Stimulated activated CD8-positive, alpha-beta memory T cell treated with anti-CD3 and anti-CD28 coated beads, Interleukin-2, amount 100 ng/mL, for 48 hours (primary cell): Measurements from ENCODE around the gene USP47.

Source experiments
- DNase-seq, 2 donors: peaks; one replicate each; pipeline ENCODE4 v3.0.0-alpha.2; 2020; ENCODE audit warnings: low read depth in 2 of 2

The USP47 gene

DNA sequence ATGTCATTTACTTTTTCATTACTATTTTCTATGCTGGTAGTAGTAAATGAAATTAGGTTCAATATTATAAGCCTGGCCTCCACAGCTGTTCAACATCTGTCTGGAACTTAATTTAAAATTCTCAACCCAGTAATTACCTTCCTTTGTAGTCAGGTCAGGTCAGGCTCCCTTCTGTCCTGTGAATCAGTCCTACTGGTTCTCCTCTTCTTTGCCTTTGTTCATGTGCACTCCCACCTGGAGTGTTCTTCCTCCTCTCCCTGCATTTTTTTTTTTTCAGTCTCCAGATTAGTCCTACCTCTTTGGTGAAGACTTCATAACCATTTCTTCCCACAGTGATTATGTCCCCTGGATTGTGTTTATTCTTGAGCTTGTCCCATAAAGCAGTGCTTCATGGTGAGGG lies 98.8 kb downstream of the USP47 start:
- DNase-seq = no peak

DNA sequence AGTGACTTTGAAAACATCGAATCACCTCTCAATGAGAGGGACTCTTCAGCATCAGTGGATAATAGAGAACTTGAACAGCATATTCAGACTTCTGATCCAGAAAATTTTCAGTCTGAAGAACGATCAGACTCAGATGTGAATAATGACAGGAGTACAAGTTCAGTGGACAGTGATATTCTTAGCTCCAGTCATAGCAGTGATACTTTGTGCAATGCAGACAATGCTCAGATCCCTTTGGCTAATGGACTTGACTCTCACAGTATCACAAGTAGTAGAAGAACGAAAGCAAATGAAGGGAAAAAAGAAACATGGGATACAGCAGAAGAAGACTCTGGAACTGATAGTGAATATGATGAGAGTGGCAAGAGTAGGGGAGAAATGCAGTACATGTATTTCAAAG lies 100.9 kb downstream of the USP47 start:
- DNase-seq = no peak

DNA sequence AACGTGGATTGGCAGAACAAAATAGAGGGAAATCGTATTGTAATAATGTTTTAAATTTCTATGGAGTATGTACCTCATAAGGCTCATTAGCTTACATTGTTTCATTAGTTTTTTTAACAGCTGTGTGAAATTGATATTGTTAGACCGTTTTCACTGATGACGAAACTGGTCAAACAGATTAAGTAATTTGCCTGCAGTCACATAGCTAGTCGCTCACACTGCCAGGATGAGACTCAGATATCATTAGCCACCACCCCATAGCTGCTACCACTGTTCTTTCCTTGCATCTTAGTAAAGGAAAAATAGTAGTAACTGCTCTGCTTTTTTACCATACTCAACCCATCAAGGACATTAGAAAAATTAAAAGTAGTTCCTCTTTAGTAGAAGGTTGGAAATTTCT lies 102.7 kb downstream of the USP47 start:
- no peak for DNase-seq

DNA sequence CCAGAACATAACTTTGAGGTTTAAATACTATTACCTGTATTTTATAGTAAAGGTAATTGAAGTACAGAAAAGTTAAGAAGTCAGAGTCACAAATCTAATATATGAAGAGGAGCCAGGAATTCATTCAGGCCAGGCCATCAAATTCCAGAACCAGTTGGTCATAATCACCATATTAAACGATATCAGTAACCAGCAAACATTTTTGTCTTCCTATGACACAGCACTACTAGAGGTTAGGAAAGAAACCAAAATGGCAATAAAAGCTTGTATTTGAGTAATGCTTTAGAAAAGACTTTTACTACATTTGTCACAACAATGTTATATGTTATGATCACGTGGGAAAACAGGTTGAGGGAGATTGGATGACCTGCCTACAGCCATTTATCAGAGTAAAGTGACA lies 104.4 kb downstream of the USP47 start:
- DNase-seq = no peak

DNA sequence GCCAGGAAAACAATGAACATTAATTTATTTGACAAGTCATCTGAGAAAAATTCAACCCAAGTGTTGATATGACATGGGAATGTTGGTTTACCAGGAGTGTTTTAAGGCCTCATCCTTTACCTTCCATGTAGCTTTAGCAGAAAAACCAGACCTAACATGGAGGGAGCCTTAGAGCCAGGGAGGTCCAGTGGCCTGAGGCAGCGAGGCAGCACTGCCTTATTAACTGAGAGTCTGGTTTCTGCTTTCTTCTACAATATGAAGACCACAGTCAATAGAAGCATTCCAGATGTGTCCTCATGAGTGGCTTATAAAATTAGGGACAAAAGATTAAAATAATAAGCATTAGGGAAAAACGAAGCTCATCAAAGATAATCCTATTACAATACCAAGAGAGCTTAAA lies 105.1 kb downstream of the USP47 start:
- DNase-seq = no peak

DNA sequence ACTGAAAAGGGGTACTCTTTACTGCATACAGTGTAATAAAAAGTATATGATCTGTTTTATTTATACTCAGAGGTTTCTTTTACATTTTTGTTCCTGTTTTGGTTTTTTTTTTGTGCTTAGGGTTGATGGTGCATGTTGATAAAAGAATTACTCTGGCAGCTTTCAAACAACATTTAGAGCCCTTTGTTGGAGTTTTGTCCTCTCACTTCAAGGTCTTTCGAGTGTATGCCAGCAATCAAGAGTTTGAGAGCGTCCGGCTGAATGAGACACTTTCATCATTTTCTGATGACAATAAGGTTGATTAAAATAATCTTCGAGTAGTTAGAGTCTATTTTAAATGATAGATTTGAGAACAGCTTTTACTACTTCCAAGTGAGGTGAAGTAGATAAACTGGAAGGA lies 106.1 kb downstream of the USP47 start:
- DNase-seq = no peak

DNA sequence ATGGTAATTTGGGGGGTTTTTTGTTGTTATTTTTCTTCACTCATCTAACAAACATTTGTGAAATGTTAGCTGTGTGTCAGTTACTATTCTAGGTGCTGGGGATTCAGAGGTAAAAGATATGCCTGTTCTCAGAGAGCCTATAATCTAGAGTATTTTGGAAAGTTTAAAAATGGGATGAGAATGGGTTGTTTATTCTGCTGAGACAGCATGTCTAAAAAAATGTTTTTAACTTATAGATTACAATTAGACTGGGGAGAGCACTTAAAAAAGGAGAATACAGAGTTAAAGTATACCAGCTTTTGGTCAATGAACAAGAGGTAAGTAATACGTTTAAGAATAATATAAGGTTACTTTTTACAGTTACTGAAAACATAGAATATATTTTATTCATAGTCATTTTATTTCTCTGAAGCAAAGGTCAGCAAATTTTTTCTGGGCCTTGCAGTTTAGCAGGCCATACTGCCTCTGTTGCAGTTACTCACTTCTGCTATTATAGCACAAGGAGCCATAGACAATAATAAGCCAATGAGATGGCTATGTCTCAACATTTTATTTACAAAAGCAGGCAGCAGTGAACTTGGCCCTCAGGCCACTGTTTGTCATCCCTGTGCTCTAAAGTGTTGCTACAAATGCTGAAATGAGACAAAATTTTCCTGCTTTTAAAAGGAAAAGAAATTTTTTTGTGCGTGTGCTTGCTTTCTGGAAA lies 106.6 kb downstream of the USP47 start:
- DNase-seq = no peak

DNA sequence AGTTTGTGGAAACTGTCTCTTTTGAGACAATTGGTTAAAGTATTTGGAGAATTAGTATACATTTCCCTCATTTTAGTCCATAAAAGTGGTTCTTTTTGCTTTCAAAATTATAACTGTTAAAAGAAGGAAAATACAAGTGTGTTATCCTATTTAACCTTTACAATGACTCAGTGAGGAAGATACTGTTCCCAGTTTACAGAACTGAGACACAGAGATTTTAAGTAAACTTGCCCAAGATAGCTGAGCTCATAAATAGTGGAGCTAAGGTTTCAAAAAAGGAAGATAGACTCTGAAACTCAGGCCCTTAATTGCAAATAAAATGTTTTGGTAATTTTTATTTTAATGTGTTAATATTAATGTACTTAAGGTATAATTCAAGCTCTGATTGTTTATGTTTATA lies 107.7 kb downstream of the USP47 start:
- DNase-seq = no peak

DNA sequence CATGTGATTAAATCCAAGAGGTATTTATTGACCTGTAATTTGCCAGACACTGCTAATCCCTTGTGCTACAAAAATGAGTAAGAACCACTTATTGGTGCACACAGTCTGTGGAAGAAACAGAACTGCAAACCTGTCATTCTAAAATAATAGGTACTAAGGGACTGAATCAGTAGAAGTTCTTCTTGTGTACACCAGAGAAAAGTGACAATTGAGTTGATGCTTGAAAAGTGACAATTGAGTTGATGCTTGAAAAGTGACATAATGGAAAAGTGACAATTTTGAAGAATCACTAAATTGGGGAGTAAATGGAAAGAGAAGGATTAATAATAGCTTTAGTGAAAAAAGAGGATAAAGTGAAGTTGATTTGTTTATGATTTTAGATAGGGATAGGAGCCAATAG lies 110.3 kb downstream of the USP47 start:
- DNase-seq = no peak

DNA sequence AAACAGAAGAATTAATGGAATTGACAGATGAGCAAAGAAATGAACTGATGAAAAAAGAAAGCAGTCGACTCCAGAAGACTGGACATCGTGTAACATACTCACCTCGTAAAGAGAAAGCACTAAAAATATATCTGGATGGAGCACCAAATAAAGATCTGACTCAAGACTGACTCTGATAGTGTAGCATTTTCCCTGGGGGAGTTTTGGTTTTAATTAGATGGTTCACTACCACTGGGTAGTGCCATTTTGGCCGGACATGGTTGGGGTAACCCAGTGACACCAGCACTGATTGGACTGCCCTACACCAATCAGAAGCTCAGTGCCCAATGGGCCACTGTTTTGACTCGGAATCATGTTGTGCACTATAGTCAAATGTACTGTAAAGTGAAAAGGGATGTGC lies 114.2 kb downstream of the USP47 start:
- no peak for DNase-seq

DNA sequence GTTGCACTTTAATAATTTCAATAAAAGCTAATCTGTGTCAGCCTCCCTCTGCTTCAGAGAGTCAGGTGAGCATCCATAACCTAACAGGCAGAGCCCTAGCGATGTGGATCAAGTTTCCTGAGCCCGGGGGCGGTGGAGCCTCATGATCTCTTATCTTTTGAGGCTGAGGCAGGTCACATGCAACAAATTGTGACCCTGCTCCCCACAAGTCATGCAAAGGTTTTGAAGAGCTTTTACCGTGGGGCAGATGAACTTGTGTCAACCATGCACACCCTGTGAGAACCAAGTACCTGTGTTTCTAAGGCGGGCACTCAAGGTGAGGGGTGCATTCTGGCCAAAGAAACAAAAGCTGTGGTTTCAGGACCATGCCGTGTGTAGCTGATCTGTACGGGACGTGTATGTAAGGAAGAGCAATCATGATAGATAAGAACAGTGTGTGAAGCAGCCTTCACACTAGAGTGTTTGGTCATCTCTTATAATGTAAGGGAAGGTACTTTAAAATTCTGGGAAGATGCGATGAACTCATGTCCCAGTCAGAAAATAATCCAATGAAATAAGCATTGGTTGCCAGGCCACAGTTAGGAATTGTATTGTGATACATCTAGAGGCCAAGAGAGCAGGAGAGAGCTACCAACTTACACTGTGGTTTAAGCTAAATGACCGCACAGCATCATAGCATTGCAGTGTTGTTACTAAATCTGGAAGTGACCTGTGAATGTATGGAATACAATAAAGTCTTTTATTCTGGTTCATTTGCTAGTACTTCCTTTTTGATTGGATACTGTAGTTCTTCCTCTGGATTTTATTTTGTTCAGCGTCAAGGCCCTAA lies 116.8 kb downstream of the USP47 start:
- no peak for DNase-seq

DNA sequence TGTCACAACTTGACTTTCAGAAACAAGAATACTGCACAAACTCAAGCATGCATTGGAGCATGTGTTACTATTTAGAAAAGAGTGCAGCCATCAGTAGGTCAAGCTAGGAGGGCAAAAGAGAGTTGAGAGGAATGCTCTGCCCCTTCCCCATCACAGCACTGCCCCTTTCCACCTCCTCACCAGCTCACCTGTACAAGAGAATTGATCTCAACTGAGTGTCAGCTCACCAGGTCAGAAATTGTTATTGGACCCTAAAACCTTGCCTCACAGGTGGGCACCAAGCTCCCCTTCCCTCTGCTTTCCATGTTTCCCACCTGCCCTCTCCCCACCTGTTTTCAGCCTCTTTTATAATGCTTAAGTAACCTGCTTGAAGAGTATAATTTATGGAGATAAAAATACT lies 117.8 kb downstream of the USP47 start:
- no peak for DNase-seq

DNA sequence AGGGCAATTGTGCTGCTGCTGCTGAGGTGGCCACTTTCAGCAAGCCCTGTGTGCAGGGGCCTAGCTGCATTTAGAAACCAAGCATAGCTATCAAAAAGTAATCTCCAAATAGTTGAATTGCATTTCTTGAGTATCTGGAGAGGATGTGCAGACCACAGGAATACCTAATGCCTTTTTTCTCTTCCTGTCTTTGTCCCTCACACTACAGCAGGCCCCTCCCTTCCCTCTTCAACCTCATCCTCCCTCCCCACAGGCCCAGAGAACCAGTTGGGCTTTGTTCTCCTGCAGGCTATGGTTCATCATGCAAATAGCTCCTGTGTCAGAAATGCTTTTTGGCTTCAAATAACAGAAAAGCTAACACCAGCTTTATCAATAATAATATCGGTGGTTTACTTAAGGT lies 118.9 kb downstream of the USP47 start:
- DNase-seq = no peak

DNA sequence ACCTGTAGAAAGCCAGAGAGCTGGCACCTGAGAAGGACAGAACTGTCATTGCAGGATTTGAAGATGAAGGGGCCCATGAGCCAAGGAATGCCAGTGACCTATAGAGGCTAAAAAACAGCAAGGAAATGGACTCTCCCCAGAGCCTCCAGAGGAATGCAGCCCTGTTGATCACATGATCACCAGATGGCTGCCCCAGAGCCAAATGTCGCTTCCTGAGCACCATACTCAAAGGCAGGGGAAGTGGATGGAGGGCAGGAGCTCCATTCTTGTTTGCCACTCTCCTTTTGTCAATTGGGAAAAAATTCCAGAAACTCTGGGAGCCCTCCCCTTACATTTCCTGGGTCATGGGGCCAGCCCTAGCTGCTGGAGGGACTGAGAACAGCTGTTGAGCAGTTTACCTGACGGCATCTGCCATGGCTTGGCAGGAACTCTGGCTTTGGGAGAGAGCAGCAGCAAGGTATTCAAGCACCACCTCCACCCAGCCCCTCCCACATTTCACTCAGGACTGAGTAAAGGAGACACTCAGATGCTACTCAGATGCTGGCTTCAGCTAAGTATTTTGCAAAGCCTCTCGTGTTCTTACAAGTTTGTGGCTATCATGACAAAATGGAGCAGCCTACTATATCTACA lies 119.7 kb downstream of the USP47 start:
- no peak for DNase-seq

DNA sequence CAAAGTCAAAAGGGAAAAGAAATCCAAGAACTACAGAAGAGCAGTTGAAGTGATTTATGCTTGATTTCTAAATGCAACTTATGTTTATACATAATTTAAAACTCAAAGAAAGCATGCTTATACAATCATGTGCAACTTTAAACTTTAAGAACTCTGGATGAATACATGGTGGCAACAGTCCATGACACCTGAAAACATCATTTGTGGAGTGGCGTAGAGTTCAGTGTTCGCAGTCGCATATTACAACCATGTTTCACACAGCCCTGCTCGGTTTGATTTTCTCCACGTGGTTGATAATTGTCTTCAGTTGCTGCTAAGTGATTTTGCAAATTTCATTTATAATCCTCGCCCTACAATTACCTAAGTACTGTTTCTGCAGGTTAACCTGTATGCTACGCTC lies 121.3 kb downstream of the USP47 start:
- DNase-seq = no peak

DNA sequence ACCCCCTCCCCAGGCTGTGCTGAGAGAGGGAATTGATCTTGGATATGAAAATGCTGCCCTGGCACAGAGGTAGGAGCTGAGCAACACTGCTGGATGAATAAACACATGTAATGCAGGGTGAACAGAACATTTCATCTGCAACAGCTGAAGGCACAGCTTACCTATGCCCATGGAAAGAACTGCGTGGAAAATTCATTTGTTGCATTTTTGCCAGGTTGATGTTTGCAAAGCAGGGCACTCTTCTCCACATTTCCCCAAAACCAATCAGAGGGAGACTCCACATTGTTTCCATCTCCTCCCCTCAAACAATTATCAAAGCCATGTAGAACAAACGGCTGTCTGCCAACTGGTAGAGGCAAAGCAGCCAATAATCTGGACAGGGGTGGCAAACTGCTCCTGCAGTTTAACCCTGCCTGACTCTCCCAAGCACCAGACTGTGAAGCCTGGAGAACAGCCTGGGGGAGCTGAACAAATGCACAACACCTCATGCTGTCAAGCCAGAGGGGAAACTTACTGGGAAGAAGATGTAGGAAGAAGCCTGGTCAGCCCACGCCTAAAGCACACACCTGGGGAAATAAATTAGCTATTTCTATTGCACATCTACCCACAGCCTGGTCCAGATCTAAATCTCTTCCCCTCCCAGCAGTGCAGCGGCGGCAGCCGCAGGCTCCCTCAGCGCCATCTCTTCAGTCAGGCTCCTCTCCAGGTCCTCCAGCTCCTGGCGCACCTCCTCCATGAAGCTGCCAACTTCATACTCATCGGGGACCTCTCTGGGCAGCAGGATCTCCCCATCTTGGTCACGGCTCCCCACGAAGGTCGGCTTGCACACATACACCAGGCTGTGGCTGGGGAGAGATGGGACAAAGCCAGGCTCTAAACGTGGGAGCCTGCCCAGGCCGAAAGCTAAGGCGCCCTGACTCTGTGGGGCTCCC lies 122.3 kb downstream of the USP47 start:
- DNase-seq = no peak

DNA sequence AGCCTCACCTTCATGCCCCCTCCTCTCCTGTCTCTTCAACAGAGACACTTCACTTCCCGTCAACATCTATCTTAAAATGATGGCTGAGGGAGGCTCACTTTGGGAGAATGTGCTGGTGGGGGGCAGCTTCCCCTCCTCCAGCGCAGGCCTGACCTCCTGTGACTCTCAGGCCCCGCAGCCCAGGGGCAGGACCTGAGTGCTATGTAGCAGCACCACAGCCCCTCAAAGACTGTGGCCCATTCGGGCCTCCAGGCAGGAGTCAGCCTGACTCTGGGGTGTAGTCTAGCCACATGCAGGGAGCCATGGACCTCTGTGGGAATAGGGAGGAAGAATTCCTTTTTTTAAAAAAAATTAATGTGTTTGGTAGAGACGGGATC lies 123.0 kb downstream of the USP47 start:
- DNase-seq = no peak

DNA sequence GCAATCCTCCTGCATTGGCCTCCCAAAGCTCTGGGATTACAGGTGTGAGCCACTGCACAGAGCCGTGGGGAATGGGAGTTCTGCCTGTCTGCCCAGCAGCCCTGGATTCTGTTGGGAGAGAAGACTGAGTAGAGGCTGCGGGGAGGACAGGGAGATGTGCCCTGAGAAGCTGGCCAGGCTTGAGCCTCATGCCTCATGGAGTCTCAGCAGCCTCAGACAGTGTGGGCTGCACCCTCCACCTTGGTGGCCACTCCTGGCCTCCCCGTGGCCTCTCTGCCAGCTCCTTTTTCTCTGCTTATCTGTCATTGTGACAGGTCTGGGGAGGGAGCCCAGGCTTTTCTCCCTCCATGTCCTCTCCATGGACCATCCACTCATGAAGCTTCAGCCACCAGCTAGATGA lies 123.4 kb downstream of the USP47 start:
- DNase-seq = no peak

DNA sequence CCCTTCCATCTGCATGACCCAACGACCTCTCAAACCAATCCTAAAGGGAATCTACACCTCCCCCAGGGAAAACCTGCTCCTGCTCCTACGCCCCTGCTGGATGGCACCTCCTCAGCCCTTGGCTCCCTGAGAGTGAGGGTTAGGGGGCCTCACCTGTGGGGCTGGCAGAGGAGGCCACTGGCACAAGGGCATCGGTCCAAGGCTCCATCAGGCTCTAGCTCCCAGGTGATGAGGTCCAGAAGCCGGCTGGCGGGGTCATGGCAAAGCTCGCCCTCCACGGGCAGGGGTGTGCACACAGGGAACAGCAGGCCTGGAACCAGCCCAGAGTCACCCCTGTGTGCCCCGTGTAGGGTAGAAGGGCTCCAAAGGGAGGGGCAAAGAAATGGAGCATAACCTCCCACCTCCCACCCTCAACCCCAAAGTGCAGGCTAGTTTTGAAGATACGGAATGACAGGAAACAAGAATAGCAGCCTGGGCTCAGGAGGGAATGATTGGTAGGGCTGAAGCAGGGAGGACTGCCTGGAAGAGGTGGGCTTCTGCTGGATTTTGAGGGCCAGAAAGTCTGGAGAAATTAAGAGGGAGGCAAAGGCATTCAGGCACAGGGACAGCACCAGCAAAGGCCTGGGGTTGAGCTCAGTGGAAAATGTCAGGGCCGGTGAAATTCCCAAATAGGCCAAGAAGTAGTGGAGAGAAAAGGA lies 124.0 kb downstream of the USP47 start:
- no peak for DNase-seq

DNA sequence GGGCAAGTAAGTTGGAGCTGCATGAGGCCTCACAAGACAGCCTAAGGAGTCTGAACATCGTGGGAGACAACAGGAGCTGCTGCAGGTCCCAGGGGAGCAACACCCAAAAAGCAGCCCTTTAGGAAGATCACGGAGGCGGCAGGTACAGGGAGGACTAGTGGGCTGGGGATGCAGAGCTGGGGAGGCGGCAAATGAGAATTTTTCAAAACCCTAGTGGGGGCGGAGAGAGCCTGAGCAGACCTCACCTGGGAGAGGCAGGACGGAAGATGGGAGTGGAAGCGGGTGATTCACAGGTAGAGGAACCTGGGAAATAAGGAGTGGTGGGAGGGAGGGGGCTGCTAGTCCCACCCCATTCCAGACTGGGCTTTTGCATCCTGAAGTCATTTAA lies 124.6 kb downstream of the USP47 start:
- no peak for DNase-seq
